HG03571 (cell line): ENCODE measurements around the gene MT1E.
"Not testable (repeated sequence)": the region's sequence is repeated elsewhere in the genome, so short reads cannot be mapped to it uniquely, and the experiment has no call there.

Experiments used
- ATAC-seq: cut with Tn5 transposase; IDR thresholded peaks from one replicate; pipeline ENCODE4 v1.9.1; 2021; ENCODE audit not compliant: unreplicated experiment

Gene MT1E

DNA sequence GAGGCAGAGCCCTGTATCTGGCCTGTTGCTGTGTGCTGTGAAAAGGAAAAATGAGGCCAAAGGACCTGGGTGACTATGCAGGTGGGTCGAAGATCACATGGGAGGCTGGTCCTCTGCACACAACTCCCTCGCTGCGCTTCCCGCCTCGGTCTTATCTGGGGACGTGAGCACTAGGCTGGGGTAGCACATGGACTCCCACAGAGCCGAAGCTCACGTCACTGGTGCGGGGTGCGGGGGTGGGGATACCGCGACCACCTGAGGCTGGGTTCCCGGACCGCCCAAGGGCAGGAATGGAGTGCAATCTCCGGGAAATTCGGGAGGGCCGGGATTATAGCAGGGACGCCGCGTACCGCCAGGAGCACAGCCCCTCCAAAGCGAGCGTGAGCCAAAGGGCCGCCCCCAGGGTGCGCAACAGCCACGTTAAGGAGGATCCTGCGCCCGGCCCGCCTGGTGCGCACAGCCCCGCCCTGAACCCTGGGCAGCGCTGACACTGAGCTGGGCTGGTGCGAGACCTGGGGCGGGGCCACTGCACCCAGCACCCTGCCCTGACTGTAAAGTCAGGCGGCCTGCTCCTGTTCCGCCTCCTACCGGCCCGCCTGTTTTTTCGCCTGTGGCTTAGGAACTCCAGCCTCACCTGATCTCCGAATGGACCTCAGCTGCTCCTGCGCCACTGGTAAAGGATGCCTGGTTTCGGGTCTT, 17.6 kb downstream of the MT1E start:
- no peak for ATAC-seq

DNA sequence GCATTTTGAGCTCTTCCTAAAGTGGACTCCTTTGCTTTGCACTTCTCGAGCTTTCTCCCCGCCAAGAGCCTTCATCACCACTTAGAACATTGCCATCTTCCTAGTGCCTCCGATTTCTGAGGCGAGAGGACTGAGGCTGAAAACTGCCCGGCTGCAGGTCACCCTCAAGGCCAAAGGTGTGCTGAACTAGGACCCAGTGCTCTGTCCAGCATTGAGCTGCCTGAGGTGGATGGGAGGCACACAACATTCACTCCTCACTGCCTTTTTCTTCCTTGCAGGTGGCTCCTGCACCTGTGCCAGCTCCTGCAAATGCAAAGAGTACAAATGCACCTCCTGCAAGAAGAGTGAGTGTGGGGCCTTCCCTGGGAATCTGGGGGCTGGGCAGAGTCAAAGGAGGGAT, 18.3 kb downstream of the MT1E start:
- no peak for ATAC-seq

DNA sequence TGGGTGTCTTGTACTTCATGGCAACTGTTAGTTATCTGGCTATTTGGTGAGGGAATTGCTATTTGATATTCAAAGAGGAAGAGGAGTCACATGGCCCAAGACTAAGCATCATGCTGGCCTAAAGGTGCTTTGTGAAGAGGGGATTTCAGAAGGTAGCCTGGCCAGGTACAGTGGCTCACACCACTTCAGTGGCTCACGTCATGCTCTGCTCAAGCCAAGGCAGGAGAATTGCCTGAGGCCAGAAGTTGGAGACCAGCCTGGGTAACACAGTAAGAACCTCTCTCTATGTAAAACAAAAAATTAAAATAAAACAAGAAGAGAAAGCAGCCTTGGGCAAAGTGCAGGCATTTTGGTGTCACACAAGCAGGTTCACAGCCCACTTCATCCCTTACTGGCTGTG, 19.7 kb downstream of the MT1E start:
- ATAC-seq, result no peak

DNA sequence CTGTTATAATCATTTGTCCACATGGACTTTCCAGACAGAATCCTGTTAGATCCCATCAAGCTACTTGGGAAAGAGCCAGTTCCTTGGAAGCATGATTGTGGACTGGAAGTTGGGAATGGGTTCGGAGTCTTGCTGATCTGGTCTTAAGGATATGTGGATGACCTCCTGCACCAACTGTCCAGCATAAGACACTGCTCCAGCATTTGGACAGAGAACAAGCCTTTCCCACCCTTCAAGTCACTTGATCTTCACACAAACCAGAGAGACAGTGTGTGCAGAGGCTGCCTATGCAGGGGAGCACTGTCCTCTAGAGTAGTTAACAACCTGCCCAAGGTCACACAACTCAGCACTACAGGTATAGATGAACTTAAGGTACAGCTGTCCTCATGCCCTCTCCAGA, 20.3 kb downstream of the MT1E start:
- no peak for ATAC-seq

DNA sequence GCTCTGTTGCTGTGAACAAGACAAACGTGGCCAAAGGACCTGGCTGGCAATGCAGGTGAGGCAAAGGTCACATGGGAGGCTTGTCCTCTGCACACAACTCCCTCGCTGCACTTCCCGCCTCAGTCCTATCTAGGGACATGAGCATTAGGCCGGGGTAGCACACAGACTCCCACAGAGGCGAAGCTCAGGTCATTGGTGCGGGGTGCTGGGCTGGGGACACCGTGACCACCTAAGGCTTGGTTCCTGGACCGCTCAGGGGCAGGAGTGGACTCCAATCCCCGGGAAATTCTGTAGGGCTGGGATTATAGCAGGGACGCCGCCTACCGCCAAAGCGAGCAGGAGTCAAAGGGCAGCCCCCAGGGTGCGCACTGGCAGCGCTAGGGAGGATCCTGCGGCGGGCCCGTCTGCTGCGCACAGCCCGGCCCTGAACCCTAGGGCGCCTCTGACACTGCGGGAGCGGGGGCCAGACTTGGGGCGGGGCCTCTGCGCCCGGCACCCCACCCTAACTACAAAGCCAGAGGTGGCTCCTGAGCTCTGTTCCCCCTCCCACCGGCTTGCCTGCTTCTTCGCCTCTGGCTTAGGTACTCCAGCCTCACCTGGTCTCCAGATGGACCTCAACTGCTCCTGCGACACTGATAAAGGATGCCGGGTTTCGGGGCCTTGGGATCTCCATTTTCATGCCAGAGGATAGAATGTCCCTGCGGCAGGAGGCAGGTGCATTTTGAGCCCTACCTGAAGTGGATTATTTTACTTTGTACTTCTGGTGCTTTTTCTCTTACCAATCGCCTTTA, 22.3 kb downstream of the MT1E start:
- ATAC-seq, result no peak

DNA sequence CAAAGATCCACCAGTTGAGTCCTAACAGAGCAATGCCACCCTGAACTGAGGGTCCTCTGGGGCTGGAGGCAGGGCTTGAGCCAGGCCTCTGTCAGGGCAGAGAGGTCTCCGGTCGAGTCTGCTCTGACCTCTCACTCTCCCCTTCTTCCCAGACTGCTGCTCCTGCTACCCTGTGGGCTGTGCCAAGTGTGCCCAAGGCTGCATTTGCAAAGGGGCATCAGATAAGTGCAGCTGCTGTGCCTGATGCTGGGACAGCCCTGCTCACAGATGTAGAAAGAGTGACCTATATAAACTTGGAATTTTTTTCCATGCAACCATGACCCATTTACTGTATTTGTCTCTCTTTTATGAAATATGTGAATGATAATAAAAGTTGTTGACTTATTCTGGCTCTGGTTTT, 23.7 kb downstream of the MT1E start:
- ATAC-seq, result no peak

DNA sequence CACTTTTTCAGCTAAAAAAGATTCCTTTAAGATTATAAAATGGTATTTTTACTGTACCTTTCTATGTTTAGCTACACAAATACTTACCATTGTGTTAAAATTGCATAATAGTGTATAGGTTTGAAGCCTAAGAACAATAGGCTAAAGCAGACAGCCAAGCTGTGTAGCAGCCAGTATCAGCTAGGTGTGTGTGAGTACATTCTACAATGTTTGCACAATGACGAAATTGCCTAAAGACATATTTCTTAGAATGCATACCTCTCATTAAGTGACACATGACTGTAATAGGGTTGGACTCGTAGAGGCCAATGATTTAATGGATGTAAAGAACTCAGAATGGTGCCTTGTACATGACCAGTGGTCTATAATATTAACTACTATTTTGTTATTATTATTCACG, 24.2 kb downstream of the MT1E start:
- ATAC-seq, result no peak

DNA sequence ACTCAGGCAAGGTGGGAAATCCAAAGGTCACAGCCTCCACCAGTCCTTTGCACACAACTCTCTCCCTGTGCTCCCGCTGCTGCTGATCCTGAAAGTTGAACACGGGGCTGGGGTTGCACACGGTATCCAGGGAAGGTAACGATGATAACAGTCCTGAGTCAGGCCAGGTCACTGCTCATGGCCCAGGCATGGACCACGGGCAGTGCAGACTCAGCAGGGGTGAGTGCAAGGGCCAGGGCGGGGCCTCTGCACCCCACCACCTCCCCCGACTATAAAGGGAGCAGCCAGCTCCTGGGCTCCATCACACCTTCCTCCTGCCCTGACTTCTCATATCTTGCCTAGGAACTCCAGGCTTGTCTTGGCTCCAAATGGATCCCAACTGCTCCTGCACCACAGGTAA, 26.0 kb downstream of the MT1E start, which contains the start of gene MT1B:
TSS of gene MT1B (plus strand) at position 301 of the 400 bp plus-strand sequence. CDS start at position 369, 68 bp downstream.
- no peak for ATAC-seq

DNA sequence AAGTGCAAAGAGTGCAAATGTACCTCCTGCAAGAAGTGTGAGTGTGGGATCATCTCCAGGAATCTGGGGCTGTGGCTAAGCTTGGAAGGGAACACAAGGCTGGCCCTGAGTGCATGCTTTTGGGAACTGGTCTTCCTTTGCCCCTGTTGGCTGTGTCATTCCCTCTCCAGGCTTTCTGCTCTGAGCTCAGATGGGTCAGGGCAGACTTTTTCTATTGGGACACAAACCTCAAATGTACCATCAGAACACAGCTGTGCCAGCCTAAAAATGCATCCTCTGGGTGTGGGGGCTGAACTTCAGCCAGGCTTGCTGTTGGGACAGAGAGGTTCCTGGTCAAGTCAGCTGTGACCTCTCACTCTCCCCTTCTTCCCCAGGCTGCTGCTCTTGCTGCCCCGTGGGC, 27.0 kb downstream of the MT1E start:
- ATAC-seq, result no peak

DNA sequence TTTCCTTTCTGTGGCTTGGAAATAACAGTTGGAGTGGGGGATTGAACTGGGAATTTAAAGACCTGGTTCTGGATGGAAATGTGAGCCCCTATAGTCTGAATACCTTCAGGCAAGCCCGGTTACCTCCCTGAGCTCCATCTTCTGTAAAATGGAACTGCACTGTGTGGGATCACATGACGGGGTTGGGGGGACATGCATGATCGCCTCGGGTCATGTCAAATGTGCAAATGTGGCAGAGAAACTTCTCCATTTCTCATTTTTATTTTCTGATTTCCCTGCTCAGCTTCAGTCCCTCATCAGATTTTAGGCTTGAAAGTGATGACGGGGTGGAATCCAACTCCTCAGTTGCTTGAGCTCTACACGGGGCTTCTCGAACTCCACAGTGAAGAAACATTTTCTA, 27.6 kb downstream of the MT1E start:
- ATAC-seq, result no peak

DNA sequence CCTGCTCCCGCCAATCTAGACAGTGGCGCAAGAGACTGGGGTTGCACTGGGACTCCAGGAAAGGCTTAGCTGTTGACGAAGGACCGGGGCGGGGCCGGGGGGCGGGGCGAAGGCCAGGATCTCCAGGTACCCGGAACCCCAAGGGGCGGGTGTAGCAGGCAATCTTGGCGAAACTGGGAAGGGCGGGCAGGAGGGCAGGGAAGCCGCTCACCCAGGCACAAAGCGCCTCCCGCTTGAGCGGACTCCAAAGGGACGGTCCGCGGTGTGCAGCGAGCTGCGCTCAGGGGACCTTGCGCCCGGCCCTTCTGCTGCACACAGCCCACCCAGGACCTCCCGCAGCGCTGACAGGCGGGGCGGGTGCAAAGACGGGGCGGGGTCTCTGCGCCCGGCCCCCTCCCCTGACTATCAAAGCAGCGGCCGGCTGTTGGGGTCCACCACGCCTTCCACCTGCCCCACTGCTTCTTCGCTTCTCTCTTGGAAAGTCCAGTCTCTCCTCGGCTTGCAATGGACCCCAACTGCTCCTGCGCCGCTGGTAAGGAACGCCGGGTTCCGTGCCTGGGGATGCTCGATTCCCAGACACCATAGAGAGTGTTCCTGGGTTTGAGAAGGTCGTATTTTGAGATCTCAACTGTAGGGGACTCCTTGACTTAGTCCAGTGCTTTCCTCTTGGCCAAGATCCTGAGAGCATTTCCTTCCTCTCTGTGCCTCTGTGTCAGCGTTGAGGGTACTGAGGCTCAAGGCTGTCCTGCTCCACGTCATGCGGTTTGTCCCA, 32.2 kb downstream of the MT1E start, which contains the start of gene MT1F:
TSS of gene MT1F (plus strand) at position 405 of the 772 bp plus-strand sequence. CDS start at position 505, 100 bp downstream.
- ATAC-seq, result no peak

DNA sequence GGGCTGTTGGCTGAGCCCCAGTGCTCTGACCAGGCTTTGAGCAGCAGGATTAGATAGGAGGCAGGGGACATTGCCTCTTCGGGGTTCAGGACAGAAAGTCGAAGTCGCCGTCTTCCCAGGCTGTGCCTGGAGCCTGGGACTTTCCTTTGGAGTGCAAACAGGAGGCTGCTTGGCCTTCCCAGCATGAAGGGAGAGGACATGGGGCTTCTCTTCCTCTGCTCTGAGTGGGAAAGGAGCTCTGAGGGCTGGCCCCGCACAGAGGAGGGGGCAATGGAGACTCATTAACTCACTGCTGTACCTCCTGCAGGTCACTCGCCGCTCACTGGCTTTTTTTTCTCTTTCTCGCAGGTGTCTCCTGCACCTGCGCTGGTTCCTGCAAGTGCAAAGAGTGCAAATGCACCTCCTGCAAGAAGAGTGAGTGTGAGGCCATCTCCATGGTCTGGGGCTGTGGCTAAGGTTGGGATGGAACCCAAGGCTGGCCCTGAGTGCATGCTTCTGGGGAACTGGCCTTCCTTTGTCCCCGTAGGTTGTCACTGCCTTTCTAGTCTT, 32.8 kb downstream of the MT1E start:
- ATAC-seq, result no peak

DNA sequence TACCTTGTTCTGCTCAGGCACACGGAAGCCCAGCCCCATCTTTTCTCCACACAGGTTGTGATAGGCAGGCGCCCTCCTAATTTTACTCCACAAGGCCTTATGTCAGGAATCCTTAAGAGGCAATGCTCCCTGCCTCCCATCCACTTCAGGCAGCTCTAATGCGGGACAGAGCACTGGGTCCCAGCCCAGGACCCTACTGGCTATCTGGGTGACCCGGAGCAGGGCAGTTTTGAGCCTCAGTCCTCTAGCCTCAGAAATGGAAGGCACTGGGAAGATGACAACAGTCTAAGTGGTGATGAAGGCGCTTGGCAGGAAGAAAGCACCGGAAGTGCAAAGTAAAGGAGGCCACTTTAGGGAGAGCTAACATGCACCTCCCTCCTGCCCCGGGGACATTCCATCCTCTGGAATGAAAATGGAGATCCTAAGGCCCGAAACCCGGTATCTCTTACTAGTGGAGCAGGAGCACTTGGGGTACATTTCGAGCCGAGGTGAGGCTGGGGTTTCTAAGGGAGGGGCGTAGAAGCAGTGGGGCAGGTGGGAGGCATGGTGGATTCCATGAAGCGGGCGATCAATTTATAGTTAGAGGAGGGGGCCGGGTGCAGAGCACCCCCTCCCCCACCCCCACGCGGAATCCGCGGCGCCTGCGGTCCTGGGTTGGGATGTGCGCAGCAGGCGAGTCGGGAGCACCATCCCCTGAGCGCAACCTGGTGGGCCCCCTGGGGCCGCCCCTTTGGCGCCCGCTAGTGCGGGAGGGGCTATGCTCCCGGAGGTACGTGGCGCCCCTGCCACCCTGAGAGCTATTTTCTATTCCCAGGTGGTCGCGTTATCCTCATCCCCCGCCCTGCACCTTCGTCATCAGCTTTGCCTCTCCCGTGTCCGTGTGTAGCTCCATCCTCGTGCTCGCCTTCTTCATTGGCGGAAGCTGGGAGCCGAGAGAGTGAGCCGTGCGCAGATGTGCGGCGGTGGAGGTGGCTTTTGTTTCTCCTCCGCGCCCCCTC, 37.1 kb downstream of the MT1E start:
- no peak for ATAC-seq

DNA sequence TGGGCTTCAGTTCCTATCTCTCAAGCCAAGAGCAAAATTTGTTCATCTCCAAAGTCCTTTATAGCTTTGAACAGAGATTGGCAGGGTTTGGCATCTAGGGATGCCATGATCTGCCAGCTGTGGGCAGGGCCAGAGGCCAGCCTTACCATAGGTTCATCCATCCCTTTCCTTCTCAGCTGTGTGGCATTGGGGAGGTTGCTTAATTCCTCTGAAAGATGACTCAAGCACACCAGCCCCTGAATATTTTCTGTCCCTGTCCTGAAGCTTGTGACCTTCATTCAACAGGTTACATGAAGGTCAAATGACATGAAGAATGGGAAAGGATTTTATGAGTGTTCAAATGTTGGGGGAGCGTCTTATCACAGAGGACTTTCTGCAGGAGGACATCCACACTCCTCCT, 38.9 kb downstream of the MT1E start:
- ATAC-seq, result no peak

DNA sequence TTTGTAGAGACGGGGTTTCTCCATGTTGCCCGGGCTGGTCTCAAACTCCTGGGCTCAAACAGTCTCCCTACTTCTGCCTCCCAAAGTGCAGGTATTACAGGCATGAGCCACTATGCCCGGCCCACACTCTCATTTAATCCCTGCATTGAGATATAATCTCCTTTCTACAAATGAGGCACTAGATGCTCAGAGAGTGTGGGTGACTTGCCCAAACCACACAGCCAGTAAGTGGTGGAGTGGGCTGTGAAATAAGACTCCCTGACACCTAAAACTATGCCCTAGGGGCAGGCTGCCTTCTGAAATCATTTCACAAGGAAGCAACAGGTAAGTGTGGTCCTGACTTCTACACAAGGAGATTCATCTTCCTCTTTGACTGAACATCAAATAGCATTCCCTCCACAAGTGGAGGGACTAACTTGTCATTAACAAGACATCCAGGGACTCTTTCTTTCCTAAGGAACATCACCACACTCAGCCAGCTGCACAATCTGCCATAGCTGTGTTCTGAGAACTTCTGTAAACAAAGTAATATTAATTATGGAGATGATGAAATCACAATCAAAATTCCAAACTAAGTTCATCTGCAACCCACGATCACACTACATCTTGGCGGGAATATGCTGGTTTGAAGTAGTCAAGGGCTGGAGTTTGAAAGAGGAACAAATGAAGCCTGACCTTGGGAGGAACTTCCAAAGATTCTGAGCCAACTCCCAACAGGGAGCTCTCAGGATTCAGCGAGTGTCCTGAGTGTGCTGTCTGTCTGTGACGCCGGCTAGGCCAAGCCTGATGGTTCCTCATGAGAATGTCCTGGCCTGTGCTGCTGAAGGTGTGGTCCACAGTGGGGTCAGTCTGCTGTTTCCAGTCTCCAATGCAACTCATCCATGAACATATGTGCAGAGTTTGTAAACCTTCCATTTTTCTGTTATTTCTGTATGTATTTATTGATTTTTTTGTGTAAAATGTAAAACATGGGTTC, 40.0 kb downstream of the MT1E start:
- not testable (repeated sequence) for ATAC-seq

DNA sequence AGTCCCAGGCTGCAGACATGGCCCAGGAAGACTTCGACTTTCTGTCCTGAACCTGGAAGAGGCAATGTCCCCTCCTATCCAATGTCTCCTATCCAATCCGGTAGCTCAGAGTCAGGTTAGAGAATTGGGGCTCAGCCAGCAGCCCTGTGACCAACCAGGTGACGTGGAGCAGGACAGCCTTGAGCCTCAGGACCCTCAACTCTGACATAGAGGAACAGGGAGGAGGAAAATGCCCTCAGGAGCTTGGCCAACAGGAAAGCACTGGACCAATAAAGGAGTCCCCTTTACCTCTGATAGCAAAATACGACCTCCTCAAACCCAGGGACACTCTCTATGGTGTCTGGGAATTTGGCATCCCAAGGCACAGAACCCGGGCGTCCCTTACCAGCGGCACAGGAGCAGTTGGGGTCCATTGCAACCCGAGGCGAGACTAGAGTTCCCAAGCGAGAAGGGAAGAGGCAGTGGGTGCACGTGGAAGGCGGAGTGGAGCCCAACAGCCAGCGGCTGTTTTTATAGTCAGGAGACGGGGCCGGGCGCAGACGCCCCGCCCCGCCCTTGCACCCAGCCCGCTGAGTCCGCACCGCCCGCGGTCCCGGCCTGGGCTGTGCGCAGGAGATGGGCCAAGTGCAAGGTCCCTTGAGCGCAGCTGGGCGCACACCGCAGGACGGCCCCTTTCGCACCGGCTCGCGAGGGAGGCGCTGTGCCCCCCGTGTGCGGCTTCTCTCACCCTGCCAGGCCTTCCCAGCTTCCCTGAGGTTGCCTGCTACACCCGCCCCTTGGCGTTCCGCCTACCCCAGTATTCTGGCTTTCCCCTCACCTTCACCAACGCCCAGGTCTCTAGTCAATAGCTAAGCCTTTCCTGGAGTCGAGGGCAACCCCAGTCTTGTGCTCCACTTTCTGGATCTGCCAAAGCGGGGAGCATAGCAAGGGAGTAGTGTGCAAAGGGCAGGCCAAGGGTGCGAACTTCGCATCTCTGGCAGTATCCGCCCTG, 42.3 kb downstream of the MT1E start, which contains the start of gene MT1G:
TSS of gene MT1G (minus strand) at position 485 of the 991 bp plus-strand sequence. CDS start at position 413, 72 bp downstream.
- no peak for ATAC-seq

DNA sequence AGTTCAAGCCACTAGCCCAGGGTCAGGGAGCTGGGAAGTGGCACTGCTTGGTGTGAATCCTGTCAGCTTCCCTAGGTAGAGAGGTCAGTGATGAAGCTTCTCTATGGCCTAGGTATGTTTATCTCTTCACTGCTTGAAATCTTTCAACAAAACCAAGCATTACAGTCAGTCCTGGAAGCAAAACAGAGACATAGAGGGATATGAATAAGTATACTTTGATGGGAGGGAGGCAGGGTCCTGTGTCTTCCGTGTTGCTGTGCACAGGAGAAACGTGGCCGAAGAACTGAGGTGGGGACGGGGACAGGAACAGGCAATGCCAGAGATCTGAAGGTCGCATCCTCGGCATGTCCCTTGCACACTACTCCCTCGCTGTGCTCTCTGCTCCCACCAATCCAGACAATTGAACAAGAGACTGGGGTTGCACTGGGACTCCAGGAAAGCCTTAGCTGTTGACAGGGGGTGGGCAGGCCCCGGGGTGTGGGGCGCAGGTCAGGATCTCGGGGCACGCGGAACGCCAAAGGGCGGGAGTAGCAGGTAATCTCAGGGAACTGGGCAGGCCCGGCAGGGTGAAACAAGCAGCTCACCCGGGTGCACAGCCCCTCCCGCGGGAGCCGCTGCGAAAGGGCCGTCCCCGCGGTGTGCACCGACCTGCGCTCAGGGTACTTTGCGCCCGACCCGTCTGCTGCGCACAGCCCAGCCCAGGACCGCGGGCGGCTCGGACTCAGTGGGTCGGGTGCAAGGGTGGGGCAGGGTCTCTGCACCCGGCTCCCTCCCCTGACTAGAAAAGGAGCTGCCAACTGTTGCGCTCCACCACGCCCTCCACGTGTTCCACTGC, 43.6 kb downstream of the MT1E start, which contains the start of gene MT1H:
TSS of gene MT1H (plus strand) at position 810 of the 835 bp plus-strand sequence. CDS start 71 bp downstream, outside the sequence.
- no peak for ATAC-seq
